ENCODE results near the gene ANKRD45.

The ANKRD45 gene

GRCh38 chr1:173669491-173669941 lies at the start of gene ANKRD45:
Gene ANKRD45, minus strand, starts transcription at chr1:173669851. Its CDS starts 10,433 bp downstream, at chr1:173659418.
- TF ChIP-seq CTCF (conservative IDR thresholded peaks at IDR 0.05; ENCODE audit: low read length), result 0 out of 2 replicates have a peak, but pooled peaks have one; percentile 5
- peak within 1 kb of the TSS; percentile 49 for H3K4me3 ChIP-seq (ENCODE audit: low read length)
- DNase-seq (ENCODE audit: low read depth), result peak; percentile 13

- no peak for TF ChIP-seq CTCF (conservative IDR thresholded peaks at IDR 0.05; ENCODE audit: low read length)
- DNase-seq (ENCODE audit: low read depth), result no peak
- no peak overlapping the region for H3K4me3 ChIP-seq (ENCODE audit: low read length)
Measured at GRCh38 chr1:173717238-173717637, 47.6 kb upstream of the ANKRD45 start.

GRCh38 chr1:173715538-173715844 lies 45.8 kb upstream of the ANKRD45 start:
- peak overlapping the region; percentile 91 for H3K4me3 ChIP-seq (ENCODE audit: low read length)
- no peak for DNase-seq (ENCODE audit: low read depth)
- TF ChIP-seq CTCF (conservative IDR thresholded peaks at IDR 0.05; ENCODE audit: low read length), result no peak

GRCh38 chr1:173714759-173715537 lies 45.3 kb upstream of the ANKRD45 start, which contains the start of gene KLHL20:
Gene KLHL20, plus strand, starts transcription at chr1:173714981. Its CDS starts 1,063 bp downstream, at chr1:173716044.
- TF ChIP-seq CTCF (conservative IDR thresholded peaks at IDR 0.05; ENCODE audit: low read length), result no peak
- H3K4me3 ChIP-seq (ENCODE audit: low read length), result peak within 1 kb of the TSS; percentile 91
- peak; percentile 90 for DNase-seq (ENCODE audit: low read depth)

GRCh38 chr1:173714441-173714758 lies 44.7 kb upstream of the ANKRD45 start:
- no peak for TF ChIP-seq CTCF (conservative IDR thresholded peaks at IDR 0.05; ENCODE audit: low read length)
- peak overlapping the region; percentile 91 for H3K4me3 ChIP-seq (ENCODE audit: low read length)
- no peak for DNase-seq (ENCODE audit: low read depth)

- no peak overlapping the region for H3K4me3 ChIP-seq (ENCODE audit: low read length)
- DNase-seq (ENCODE audit: low read depth), result no peak
- no peak for TF ChIP-seq CTCF (conservative IDR thresholded peaks at IDR 0.05; ENCODE audit: low read length)
Measured at GRCh38 chr1:173708787-173709186, 39.1 kb upstream of the ANKRD45 start.

- no peak overlapping the region for H3K4me3 ChIP-seq (ENCODE audit: low read length)
- TF ChIP-seq CTCF (conservative IDR thresholded peaks at IDR 0.05; ENCODE audit: low read length), result no peak
- DNase-seq (ENCODE audit: low read depth), result no peak
Measured at GRCh38 chr1:173705117-173705516, 35.5 kb upstream of the ANKRD45 start.
